ENCODE measurements around the gene ZNF285. TPM values are rescaled to one million over a fixed set of nuclear protein-coding genes. Genes with fewer than 3 reads are reported as not detected.
A peak's percentile ranks its signal among the peaks of the same experiment; 100 is the strongest.

The ZNF285 gene
- polyA plus RNA-seq (2011; rRNA removed) (5.7 and 6.4 TPM in 2 replicates), polyA plus RNA-seq (2017; fragmentation: RNase III; extraction: RNeasy Plus Mini Kit Qiagen cat#74134 plus additional on column Dnase treatment) (2.8 to 4.3 TPM (median 2.9 TPM) in 3 replicates), polyA minus RNA-seq (2011; rRNA and poly(A)+ RNA removed) (5.1 and 6.9 TPM in 2 replicates)
- 0.65 and 0.71 TPM in 2 replicates for polyA plus RNA-seq (2012; cell fraction: cytosol; rRNA removed)
- 0.73 and 1.1 TPM in 2 replicates for polyA plus RNA-seq (2012; cell fraction: nucleus; rRNA removed)

- WGBS (ENCODE audit: missing lambda C conversion rate), result 6% methylated on average over 43 of the region's 43 CpGs
- DNase-seq (ENCODE audit: low read depth in 1 of 2, low spot score in 1 of 2), result peak; percentile 99
- peak; percentile 98 for FAIRE-seq
- H3K27ac ChIP-seq, result peak within 1 kb of the TSS; percentile 41 to 82; a peak in 5 of 6 replicates
- POLR2A ChIA-PET, result no interaction called here
- H3K9me3 ChIP-seq, result peaks cover 53% of the 10 kb centered on the region
- peak within 1 kb of the TSS; percentile 59 for H3K4me3 ChIP-seq
- H3K4me2 ChIP-seq, result peak within 1 kb of the TSS; percentile 74
- H3K4me1 ChIP-seq, result no peaks in the 10 kb centered on the region
- peak; percentile 99 to 100 for ATAC-seq
- no peak for TF ChIP-seq RCOR1 (IDR thresholded peaks at IDR 0.05; ENCODE audit: low read depth, low read length)
- TF ChIP-seq HEYL (CRISPR knock-in tag; IDR thresholded peaks at IDR 0.05), result no peak
- no peak for TF ChIP-seq RARB (CRISPR knock-in tag; IDR thresholded peaks at IDR 0.05)
- no peak for TF ChIP-seq TFCP2L1 (CRISPR knock-in tag; IDR thresholded peaks at IDR 0.05)
- TF ChIP-seq CTCF (IDR thresholded peaks at IDR 0.05), result no peak
- TF ChIP-seq HOXB13 (CRISPR knock-in tag; IDR thresholded peaks at IDR 0.05; ENCODE audit: low read depth), result no peak
- no peak for TF ChIP-seq REST (IDR thresholded peaks at IDR 0.05)
- no peak for TF ChIP-seq NFE2L2 (conservative IDR thresholded peaks at IDR 0.05; ENCODE audit: low read length)
- no peak for TF ChIP-seq POLR2AphosphoS2 (conservative IDR thresholded peaks at IDR 0.05; ENCODE audit: low read length)
- TF ChIP-seq HDAC2 (IDR thresholded peaks at IDR 0.05), result no peak
- no peak for TF ChIP-seq RFX5 (IDR thresholded peaks at IDR 0.05)
- no peak for TF ChIP-seq EP300 (IDR thresholded peaks at IDR 0.05)
- TF ChIP-seq EHMT2 (IDR thresholded peaks at IDR 0.05; ENCODE audit: low read depth), result no peak
- TF ChIP-seq SMC3 (IDR thresholded peaks at IDR 0.05), result no peak
- no peak for TF ChIP-seq RAD21 (conservative IDR thresholded peaks at IDR 0.05 in 1 of 2, IDR thresholded peaks at IDR 0.05 in 1 of 2)
- TF ChIP-seq E2F6 (IDR thresholded peaks at IDR 0.05; ENCODE audit: borderline replicate concordance, low read depth), result peak; percentile 59; the same call in 1 of the 2 replicates
- no peak for TF ChIP-seq HOXB5 (CRISPR knock-in tag; IDR thresholded peaks at IDR 0.05)
- no peak for TF ChIP-seq ZFP36 (IDR thresholded peaks at IDR 0.05; ENCODE audit: borderline replicate concordance, partially characterized antibody)
- no peak for TF ChIP-seq ZNF302 (CRISPR knock-in tag; IDR thresholded peaks at IDR 0.05)
- no peak for TF ChIP-seq RNF2 (IDR thresholded peaks at IDR 0.05; ENCODE audit: borderline replicate concordance, low read depth)
- TF ChIP-seq MAX (IDR thresholded peaks at IDR 0.05), result peak; percentile 87
- peak; percentile 49 for TF ChIP-seq POLR2A (IDR thresholded peaks at IDR 0.05; ENCODE audit: low read length)
- peak in 1 of 2 experiments; percentile 52; a peak in 2 of 5 replicates for TF ChIP-seq JUN (IDR thresholded peaks at IDR 0.05)
- no peak for TF ChIP-seq ZC3H11A (IDR thresholded peaks at IDR 0.05)
- no peak for TF ChIP-seq KDM5A (IDR thresholded peaks at IDR 0.05)
- TF ChIP-seq CHD2 (IDR thresholded peaks at IDR 0.05; ENCODE audit: low read length, partially characterized antibody), result no peak
- no peak for TF ChIP-seq JUNB (IDR thresholded peaks at IDR 0.05)
- no peak for TF ChIP-seq USF2 (IDR thresholded peaks at IDR 0.05)
- TF ChIP-seq PHF8 (IDR thresholded peaks at IDR 0.05; ENCODE audit: borderline replicate concordance, low read depth), result peak; percentile 76
- TF ChIP-seq MYC (IDR thresholded peaks at IDR 0.05; ENCODE audit: borderline replicate concordance, low read length), result no peak
- no peak for TF ChIP-seq ATOH8 (CRISPR knock-in tag; IDR thresholded peaks at IDR 0.05; ENCODE audit: low read depth)
- no peak for TF ChIP-seq HOXA7 (CRISPR knock-in tag; IDR thresholded peaks at IDR 0.05)
- CTCF ChIA-PET, result no interaction called here
Measured at GRCh38 chr19:44401139-44402115, at the start of gene ZNF285. TSS of gene ZNF285 (minus strand) at chr19:44401608. CDS start at chr19:44397213, 4,395 bp downstream.
